Breast epithelium (tissue), 3 donors: ENCODE data around the gene PRKAA1.

ENCODE experiments used
- CTCF ChIP-seq, 3 donors: fragments of 450-650 bp; IDR thresholded peaks; one replicate each; pipeline ENCODE4 v1.5.1; 2016 to 2017; ENCODE audit warnings: antibody characterized with exemption in 3 of 3, mild to moderate bottlenecking in 3 of 3, moderate library complexity in 3 of 3
- POLR2A ChIP-seq: fragments of 450-650 bp; IDR thresholded peaks from one replicate; pipeline ENCODE4 v1.6.1; 2016; ENCODE audit warnings: antibody characterized with exemption, mild to moderate bottlenecking, moderate library complexity

GRCh38 chr5:40733434-40733833 lies 64.7 kb downstream of the PRKAA1 start:
- no peak for TF ChIP-seq CTCF (IDR thresholded peaks at IDR 0.05)
- TF ChIP-seq POLR2A, result no peak
